H9 (cell line): ENCODE data around the gene ZNF423. TPM values are rescaled to one million over a fixed set of nuclear protein-coding genes. Genes with fewer than 3 reads are reported as not detected.
A peak's percentile ranks its signal among the peaks of the same experiment; 100 is the strongest.

ENCODE experiments used
- DNase-seq: peaks from one replicate; pipeline ENCODE4 v3.0.0-alpha.2; 2017
- H2AFZ ChIP-seq: one replicate; pipeline ENCODE4 v1.6.1; 2013; ENCODE audit warnings: mild to moderate bottlenecking, low read length, control low read depth, moderate library complexity
- H2AK5ac ChIP-seq: 2 replicates; pipeline ENCODE4 v1.6.1; 2013; ENCODE audit warnings: low read length, control low read depth, mixed read lengths; ENCODE audit not compliant: insufficient read length
- H2BK120ac ChIP-seq: one replicate; pipeline ENCODE4 v1.6.1; 2013; ENCODE audit warnings: low read depth, mild to moderate bottlenecking, low read length, control low read depth, inconsistent platforms; ENCODE audit not compliant: poor library complexity, severe bottlenecking
- H2BK12ac ChIP-seq: 2 replicates; pipeline ENCODE4 v1.6.1; 2013; ENCODE audit warnings: low read length, control low read depth, mixed read lengths, low read depth; ENCODE audit not compliant: insufficient read length
- H2BK15ac ChIP-seq: 2 replicates; pipeline ENCODE4 v1.6.1; 2013; ENCODE audit warnings: low read depth, low read length, control low read depth
- H2BK20ac ChIP-seq: one replicate; pipeline ENCODE4 v1.6.1; 2013; ENCODE audit warnings: low read depth, mild to moderate bottlenecking, low read length, control low read depth, inconsistent platforms; ENCODE audit not compliant: poor library complexity, severe bottlenecking
- H2BK5ac ChIP-seq: 2 replicates; pipeline ENCODE4 v1.6.1; 2013; ENCODE audit warnings: low read length, control low read depth, mixed read lengths; ENCODE audit not compliant: insufficient read length
- H3K14ac ChIP-seq: 2 replicates; pipeline ENCODE4 v1.6.1; 2013; ENCODE audit warnings: low read length, control low read depth; ENCODE audit not compliant: insufficient read depth
- H3K18ac ChIP-seq: 2 replicates; pipeline ENCODE4 v1.6.1; 2013; ENCODE audit warnings: low read depth, mild to moderate bottlenecking, mixed read lengths, low read length, control low read depth; ENCODE audit not compliant: insufficient read length
- H3K23ac ChIP-seq: 2 replicates; pipeline ENCODE4 v1.6.1; 2013; ENCODE audit warnings: low read length, control low read depth, mixed read lengths, low read depth; ENCODE audit not compliant: insufficient read length
- H3K23me2 ChIP-seq: 2 replicates; pipeline ENCODE4 v1.6.1; 2013; ENCODE audit warnings: low read depth, mild to moderate bottlenecking, mixed read lengths, low read length, control low read depth; ENCODE audit not compliant: insufficient read length, poor library complexity, severe bottlenecking
- H3K27ac ChIP-seq: 2 replicates; pipeline ENCODE4 v1.5.1; 2013; ENCODE audit warnings: low read length, control low read depth, mixed read lengths, low read depth; ENCODE audit not compliant: insufficient read length
- H3K27me3 ChIP-seq: 2 replicates; pipeline ENCODE4 v1.6.1; 2013; ENCODE audit warnings: low read length, control low read depth, inconsistent platforms; ENCODE audit not compliant: insufficient read depth
- H3K4ac ChIP-seq: 2 replicates; pipeline ENCODE4 v1.6.1; 2013; ENCODE audit warnings: low read depth, mild to moderate bottlenecking, control low read depth, inconsistent platforms, low read length, moderate library complexity
- H3K4me1 ChIP-seq: 2 replicates; pipeline ENCODE4 v1.6.1; 2013; ENCODE audit warnings: low read length, control low read depth, inconsistent platforms; ENCODE audit not compliant: insufficient read depth
- H3K4me2 ChIP-seq: 2 replicates; pipeline ENCODE4 v1.6.1; 2013; ENCODE audit warnings: low read length, control low read depth, mixed read lengths; ENCODE audit not compliant: insufficient read length, insufficient read depth
- H3K56ac ChIP-seq: 2 replicates; pipeline ENCODE4 v1.6.1; 2013; ENCODE audit warnings: low read depth, mild to moderate bottlenecking, mixed read lengths, low read length, control low read depth; ENCODE audit not compliant: insufficient read length
- H3K79me1 ChIP-seq: 2 replicates; pipeline ENCODE4 v1.6.1; 2013; ENCODE audit warnings: low read depth, mild to moderate bottlenecking, moderate library complexity, low read length, control low read depth, inconsistent platforms; ENCODE audit not compliant: insufficient read depth, poor library complexity, severe bottlenecking
- H3K79me2 ChIP-seq: 2 replicates; pipeline ENCODE4 v1.6.1; 2013; ENCODE audit warnings: low read length, control low read depth, inconsistent platforms; ENCODE audit not compliant: insufficient read depth
- H3K9ac ChIP-seq: 2 replicates; pipeline ENCODE4 v1.6.1; 2013; ENCODE audit warnings: low read length, control low read depth, mixed read lengths; ENCODE audit not compliant: insufficient read length; ENCODE audit errors: extremely low read depth
- H3K9me3 ChIP-seq: one replicate; pipeline ENCODE4 v1.6.1; 2013; ENCODE audit warnings: low read depth, low read length, inconsistent platforms; ENCODE audit not compliant: control insufficient read depth
- H3T11ph ChIP-seq: one replicate; pipeline ENCODE4 v1.6.1; 2013; ENCODE audit warnings: mild to moderate bottlenecking, low read length, control low read depth, inconsistent platforms
- H4K20me1 ChIP-seq: one replicate; pipeline ENCODE4 v1.6.1; 2013; ENCODE audit not compliant: control insufficient read depth, insufficient read length, insufficient read depth
- H4K5ac ChIP-seq: 2 replicates; pipeline ENCODE4 v1.6.1; 2013; ENCODE audit warnings: low read depth, mild to moderate bottlenecking, mixed read lengths, low read length, control low read depth; ENCODE audit not compliant: insufficient read length
- H4K8ac ChIP-seq: replicated peaks from 2 replicates; pipeline ENCODE4 v1.6.1; 2013; ENCODE audit warnings: low read length, control low read depth, mixed read lengths, low read depth; ENCODE audit not compliant: insufficient read length
- H4K91ac ChIP-seq: 2 replicates; pipeline ENCODE4 v1.6.1; 2013; ENCODE audit warnings: low read depth, mild to moderate bottlenecking, moderate library complexity, mixed read lengths, low read length, control low read depth; ENCODE audit not compliant: insufficient read length
- H3K27ac Mint-ChIP-seq, 3 experiments: 2 replicates in 2 of 3; 3 replicates in 1 of 3; pipeline ENCODE4 v1.8.0; 2020 to 2021; ENCODE audit warnings: mixed read lengths in 3 of 3, mild to moderate bottlenecking in 1 of 3, moderate library complexity in 1 of 3
- H3K27me3 Mint-ChIP-seq: 2 replicates; pipeline ENCODE4 v1.8.0; 2021; ENCODE audit warnings: low read depth, mild to moderate bottlenecking, moderate library complexity, mixed read lengths
- H3K36me3 Mint-ChIP-seq, 3 experiments: 2 replicates in 2 of 3; 3 replicates in 1 of 3; pipeline ENCODE4 v1.8.0; 2020 to 2021; ENCODE audit warnings: low read depth in 3 of 3, mixed read lengths in 3 of 3; ENCODE audit not compliant: insufficient read depth in 1 of 3
- H3K4me1 Mint-ChIP-seq, 2 experiments: 2 replicates each; pipeline ENCODE4 v1.8.0; 2020; ENCODE audit warnings: mixed read lengths in 2 of 2
- H3K4me3 Mint-ChIP-seq, 2 experiments: 2 replicates in 1 of 2; 3 replicates in 1 of 2; pipeline ENCODE4 v1.8.0; 2020 to 2021; ENCODE audit warnings: mild to moderate bottlenecking in 2 of 2, mixed read lengths in 2 of 2, moderate library complexity in 1 of 2
- H3K9me3 Mint-ChIP-seq, 2 experiments: 2 replicates in 1 of 2; 3 replicates in 1 of 2; pipeline ENCODE4 v1.8.0; 2020; ENCODE audit warnings: mild to moderate bottlenecking in 2 of 2, mixed read lengths in 2 of 2, moderate library complexity in 1 of 2
- WGBS: extraction: QIAGEN DNeasy Blood & Tissue Kit; methylation state at CpG from one replicate; pipeline ENCODE4 v1.1.7; 2013; ENCODE audit warnings: missing lambda C conversion rate, low lambda C conversion rate, mixed read lengths; ENCODE audit not compliant: insufficient read length; ENCODE audit errors: extremely low coverage; 5-methylcytosine and 5-hydroxymethylcytosine counted together
- total RNA-seq: library from RNA; stranded (reverse); gene quantifications from 2 replicates; pipeline ENCODE4 v1.2.1, GENCODE V29; 2021
- TF ChIP-seq, protein P1 (sequence below): fragments of 200-600 bp; sonication (generic); conservative IDR thresholded peaks from 3 replicates; pipeline ENCODE4 v1.8.0; 2021; ENCODE audit warnings: antibody characterized with exemption, mild to moderate bottlenecking

The ZNF423 gene
- total RNA-seq, 1 experiment from 2014 or later = 51.5 TPM

DNA sequence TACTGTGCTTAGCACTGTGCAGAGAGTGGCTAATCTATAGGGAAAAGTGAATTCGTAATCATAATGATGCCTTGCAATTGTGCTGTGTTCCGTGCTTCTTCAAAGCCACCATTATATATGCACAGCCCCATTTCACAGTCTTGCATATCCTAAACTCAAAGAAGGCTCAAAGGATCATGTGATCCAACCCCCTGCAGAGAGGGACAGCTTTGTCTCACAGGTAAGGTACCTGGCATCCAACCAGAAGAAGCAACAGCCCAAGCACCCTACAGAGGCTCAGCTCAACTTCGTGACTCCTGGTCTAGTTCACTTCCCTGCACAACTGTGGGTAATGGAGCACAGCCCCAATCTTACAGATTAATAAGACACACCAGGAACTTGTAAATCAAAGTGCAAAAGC lies 124.0 kb downstream of the ZNF423 start:
- no peak overlapping the region for H3K14ac ChIP-seq
- H3K79me1 ChIP-seq = no peaks in the 10 kb centered on the region
- H4K5ac ChIP-seq = no peak overlapping the region
- no peaks in the 10 kb centered on the region for H4K20me1 ChIP-seq
- WGBS = no CpG with 5 or more reads among the region's 3 CpGs
- no peak overlapping the region for H2BK12ac ChIP-seq
- no peaks in the 10 kb centered on the region for H3K27me3 ChIP-seq
- peaks cover 7% of the 10 kb centered on the region for H3K9me3 ChIP-seq
- no peaks in the 10 kb centered on the region for H3K23me2 ChIP-seq
- no peaks in the 10 kb centered on the region; the same call in 1 of the 2 replicates for H3K27me3 Mint-ChIP-seq
- H2BK5ac ChIP-seq = no peak overlapping the region
- H3K27ac Mint-ChIP-seq = peak overlapping the region in 1 of 3 experiments; percentile 33; a peak in 1 of 7 replicates
- no peak overlapping the region for H3K56ac ChIP-seq
- no peak for DNase-seq
- no peak overlapping the region for H2AK5ac ChIP-seq
- H3K4me1 ChIP-seq = peaks cover 1% of the 10 kb centered on the region; the same call in 1 of the 2 replicates
- no peak overlapping the region for H4K91ac ChIP-seq
- H3K18ac ChIP-seq = no peak overlapping the region
- H3K9ac ChIP-seq = no peak overlapping the region
- H2BK20ac ChIP-seq = no peak overlapping the region
- no peak overlapping the region for H3K4me2 ChIP-seq
- H2BK15ac ChIP-seq = no peak overlapping the region
- H3K27ac ChIP-seq = no peak overlapping the region
- H2BK120ac ChIP-seq = no peak overlapping the region
- no peak overlapping the region for H3K23ac ChIP-seq
- peaks cover 20 to 42% (median 20%) of the 10 kb centered on the region in 3 experiments for H3K36me3 Mint-ChIP-seq
- H3K4ac ChIP-seq = no peak overlapping the region
- TF ChIP-seq, protein P1, sequence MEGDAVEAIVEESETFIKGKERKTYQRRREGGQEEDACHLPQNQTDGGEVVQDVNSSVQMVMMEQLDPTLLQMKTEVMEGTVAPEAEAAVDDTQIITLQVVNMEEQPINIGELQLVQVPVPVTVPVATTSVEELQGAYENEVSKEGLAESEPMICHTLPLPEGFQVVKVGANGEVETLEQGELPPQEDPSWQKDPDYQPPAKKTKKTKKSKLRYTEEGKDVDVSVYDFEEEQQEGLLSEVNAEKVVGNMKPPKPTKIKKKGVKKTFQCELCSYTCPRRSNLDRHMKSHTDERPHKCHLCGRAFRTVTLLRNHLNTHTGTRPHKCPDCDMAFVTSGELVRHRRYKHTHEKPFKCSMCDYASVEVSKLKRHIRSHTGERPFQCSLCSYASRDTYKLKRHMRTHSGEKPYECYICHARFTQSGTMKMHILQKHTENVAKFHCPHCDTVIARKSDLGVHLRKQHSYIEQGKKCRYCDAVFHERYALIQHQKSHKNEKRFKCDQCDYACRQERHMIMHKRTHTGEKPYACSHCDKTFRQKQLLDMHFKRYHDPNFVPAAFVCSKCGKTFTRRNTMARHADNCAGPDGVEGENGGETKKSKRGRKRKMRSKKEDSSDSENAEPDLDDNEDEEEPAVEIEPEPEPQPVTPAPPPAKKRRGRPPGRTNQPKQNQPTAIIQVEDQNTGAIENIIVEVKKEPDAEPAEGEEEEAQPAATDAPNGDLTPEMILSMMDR = no peak
- no peak overlapping the region for H4K8ac ChIP-seq
- H3T11ph ChIP-seq = no peak overlapping the region
- peaks cover 11 to 14% of the 10 kb centered on the region in 2 experiments for H3K9me3 Mint-ChIP-seq
- peaks cover 25 to 27% of the 10 kb centered on the region in 2 experiments for H3K4me1 Mint-ChIP-seq
- H3K4me3 Mint-ChIP-seq = no peak overlapping the region
- no peaks in the 10 kb centered on the region; the same call in 1 of the 2 replicates for H3K79me2 ChIP-seq
- no peak overlapping the region for H2AFZ ChIP-seq
